Activated CD8-positive, alpha-beta T cell treated with anti-CD3 and anti-CD28 coated beads for 36 hours (primary cell): ENCODE results near the gene ANAPC2. TPM values are rescaled to one million over a fixed set of nuclear protein-coding genes. Genes with fewer than 3 reads are reported as not detected.
A peak's percentile ranks its signal among the peaks of the same experiment; 100 is the strongest.

Source experiments
- ATAC-seq: fragments of 200-7000 bp; cut with Tn5 transposase; one replicate; pipeline ENCODE4 v1.10.0; 2021; ENCODE audit warnings: mild to moderate bottlenecking, moderate library complexity
- CTCF ChIA-PET: fragments of 350-600 bp; sonication (Branson Sonifier 250); formaldehyde crosslinking; loops from one replicate; lab custom pipeline; 2021; ENCODE audit warnings: antibody characterized with exemption; lab: Charles Lee
- POLR2A ChIA-PET: fragments of 350-600 bp; sonication (Branson Sonifier 250); formaldehyde crosslinking; loops from one replicate; lab custom pipeline; 2021; ENCODE audit warnings: antibody characterized with exemption; lab: Charles Lee
- DNase-seq: peaks from one replicate; pipeline ENCODE4 v3.0.0-alpha.2; 2020
- H3K27ac Mint-ChIP-seq: one replicate; pipeline ENCODE4 v1.8.0; 2021; ENCODE audit warnings: mild to moderate bottlenecking, mixed read lengths
- H3K27me3 Mint-ChIP-seq: one replicate; pipeline ENCODE4 v1.8.0; 2021; ENCODE audit warnings: mixed read lengths
- H3K36me3 Mint-ChIP-seq: one replicate; pipeline ENCODE4 v1.8.0; 2021; ENCODE audit warnings: low read depth, mixed read lengths
- H3K4me1 Mint-ChIP-seq: one replicate; pipeline ENCODE4 v1.8.0; 2021; ENCODE audit warnings: low read depth, mixed read lengths
- H3K4me3 Mint-ChIP-seq: one replicate; pipeline ENCODE4 v1.8.0; 2021; ENCODE audit warnings: mild to moderate bottlenecking, moderate library complexity, mixed read lengths
- H3K9me3 Mint-ChIP-seq: one replicate; pipeline ENCODE4 v1.8.0; 2021; ENCODE audit warnings: mixed read lengths
- CTCF ChIP-seq: fragments of 200-600 bp; IDR thresholded peaks from one replicate; pipeline ENCODE4 v1.8.0; 2022; ENCODE audit warnings: antibody characterized with exemption, mild to moderate bottlenecking
- intact Hi-C: fragments of 100-400 bp; cut with micrococcal nuclease; formaldehyde crosslinking; loops from one replicate; pipeline ENCODE4 v1.10.0; 2022
- total RNA-seq, 2 experiments: library from RNA; stranded (reverse); gene quantifications; one replicate each; pipeline ENCODE4 v1.2.3, GENCODE V29; 2021

The ANAPC2 gene
- total RNA-seq, result 10 to 100 TPM; 38.6 to 39.6 TPM

GRCh38 chr9:137188490-137189296 lies at the start of gene ANAPC2, which contains the start of gene SSNA1:
Gene ANAPC2 (minus strand): TSS chr9:137188560. CDS start chr9:137188532, 28 bp downstream.
Gene SSNA1 (plus strand): TSS chr9:137188676. CDS start chr9:137188727, 51 bp downstream.
- ChIA-PET POLR2A (interaction anchor here (0.6 to 4.0 kb wide), 18 partner anchors 10 to 311 kb away, joined by 3 to 28 read pairs (median 4); partner anchors contain the start of genes DPP7, LRRC26, MAN1B1 and NDOR1), CTCF (interaction anchor here (0.8 to 2.2 kb wide), 20 partner anchors 9 to 93 kb away, joined by 3 to 15 read pairs (median 4); partner anchors contain the start of genes CYSRT1, NDOR1, RNF224 and TMEM203)
- peak; percentile 53 for TF ChIP-seq CTCF
- ATAC-seq, result peak; percentile 84
- intact Hi-C loops, result no loop called here
- no peaks in the 10 kb centered on the region for H3K27me3 Mint-ChIP-seq
- no peaks in the 10 kb centered on the region for H3K9me3 Mint-ChIP-seq
- H3K4me1 Mint-ChIP-seq, result peaks cover 32% of the 10 kb centered on the region
- peak; percentile 92 for DNase-seq
- peaks cover 6% of the 10 kb centered on the region for H3K36me3 Mint-ChIP-seq
- peak within 1 kb of the TSS; percentile 91 for H3K4me3 Mint-ChIP-seq
- peak within 1 kb of the TSS; percentile 94 for H3K27ac Mint-ChIP-seq

GRCh38 chr9:137236936-137237421 lies 48.6 kb upstream of the ANAPC2 start:
- H3K9me3 Mint-ChIP-seq, result no peaks in the 10 kb centered on the region
- peaks cover 15% of the 10 kb centered on the region for H3K4me1 Mint-ChIP-seq
- peaks cover 8% of the 10 kb centered on the region for H3K27me3 Mint-ChIP-seq
- intact Hi-C loops, result no loop called here
- H3K4me3 Mint-ChIP-seq, result no peak overlapping the region
- DNase-seq (no peak), ATAC-seq (no peak)
- POLR2A ChIA-PET, result interaction anchor here (0.6 to 1.8 kb wide), 6 partner anchors 13 to 124 kb away, joined by 3 to 5 read pairs (median 3); partner anchors contain the start of gene TPRN
- no peak overlapping the region for H3K27ac Mint-ChIP-seq
- no peak for TF ChIP-seq CTCF
- H3K36me3 Mint-ChIP-seq, result peaks cover 7% of the 10 kb centered on the region
- CTCF ChIA-PET, result interaction anchor here (0.6 to 2.9 kb wide), 49 partner anchors 8 to 446 kb away, joined by 3 to 58 read pairs (median 4); partner anchors contain the start of genes CYSRT1, DPP7, MAN1B1 and NDOR1

GRCh38 chr9:137236238-137236935 lies 48.0 kb upstream of the ANAPC2 start:
- Mint-ChIP-seq H3K36me3 (peaks cover 5% of the 10 kb centered on the region), H3K9me3 (no peaks in the 10 kb centered on the region), H3K4me1 (peaks cover 15% of the 10 kb centered on the region), H3K27ac (no peak overlapping the region), H3K27me3 (peaks cover 10% of the 10 kb centered on the region), H3K4me3 (no peak overlapping the region)
- TF ChIP-seq CTCF, result peak; percentile 100
- POLR2A ChIA-PET, result interaction anchor here (0.5 to 1.8 kb wide), 8 partner anchors 10 to 123 kb away, joined by 3 to 5 read pairs (median 3); partner anchors contain the start of gene TPRN
- intact Hi-C loops, result no loop called here
- CTCF ChIA-PET, result interaction anchor here (0.6 to 2.9 kb wide), 49 partner anchors 9 to 446 kb away, joined by 3 to 58 read pairs (median 4); partner anchors contain the start of genes CYSRT1, DPP7, MAN1B1 and NDOR1
- DNase-seq (peak; percentile 96), ATAC-seq (peak; percentile 46)

GRCh38 chr9:137235424-137236237 lies 47.3 kb upstream of the ANAPC2 start:
- H3K36me3 Mint-ChIP-seq, result peaks cover 3% of the 10 kb centered on the region
- ChIA-PET POLR2A (interaction anchor here (1.0 to 1.6 kb wide), 2 partner anchors 10 to 35 kb away, joined by 3 to 4 read pairs; partner anchors contain the start of gene TPRN), CTCF (interaction anchor here (1.1 to 2.9 kb wide), 19 partner anchors 9 to 287 kb away, joined by 3 to 58 read pairs (median 7); partner anchors contain the start of genes CYSRT1, DPP7, NELFB and RNF208)
- H3K27ac Mint-ChIP-seq, result no peak overlapping the region
- DNase-seq, result no peak
- H3K4me3 Mint-ChIP-seq, result no peak overlapping the region
- TF ChIP-seq CTCF, result no peak
- no peak for ATAC-seq
- intact Hi-C loops, result no loop called here
- no peaks in the 10 kb centered on the region for H3K9me3 Mint-ChIP-seq
- H3K27me3 Mint-ChIP-seq, result peaks cover 10% of the 10 kb centered on the region
- peaks cover 13% of the 10 kb centered on the region for H3K4me1 Mint-ChIP-seq
